A549 (cell line): Measurements from ENCODE around the gene DPH5.

Source experiments
- CBX8 ChIP-seq: fragments of 200-600 bp; sonication (generic); IDR thresholded peaks from 2 replicates; pipeline ENCODE4 v1.6.1; 2016
- CHD2 ChIP-seq: fragments of 150-350 bp; IDR thresholded peaks from 2 replicates; pipeline ENCODE4 v1.6.1; 2014; ENCODE audit warnings: low read length; ENCODE audit not compliant: partially characterized antibody
- EP300 ChIP-seq, 2 experiments: fragments of >200 bp; sonication (Bioruptor Twin); formaldehyde crosslinking; IDR thresholded peaks; 2 replicates in 1 of 2; 3 replicates in 1 of 2; pipeline ENCODE4 v1.6.1; 2016 to 2017
- NFE2L2 ChIP-seq: fragments of 150-350 bp; conservative IDR thresholded peaks from 2 replicates; pipeline ENCODE4 v1.6.1; 2014; ENCODE audit warnings: low read length
- TF ChIP-seq, protein P1 (sequence below): fragments of >200 bp; sonication (Bioruptor Twin); formaldehyde crosslinking; IDR thresholded peaks from 3 replicates; pipeline ENCODE4 v1.5.1; 2016
- TF ChIP-seq, protein P2 (sequence below): fragments of 450-650 bp; IDR thresholded peaks from 2 replicates; pipeline ENCODE4 v1.6.1; 2014; ENCODE audit warnings: antibody characterized with exemption

DNA sequence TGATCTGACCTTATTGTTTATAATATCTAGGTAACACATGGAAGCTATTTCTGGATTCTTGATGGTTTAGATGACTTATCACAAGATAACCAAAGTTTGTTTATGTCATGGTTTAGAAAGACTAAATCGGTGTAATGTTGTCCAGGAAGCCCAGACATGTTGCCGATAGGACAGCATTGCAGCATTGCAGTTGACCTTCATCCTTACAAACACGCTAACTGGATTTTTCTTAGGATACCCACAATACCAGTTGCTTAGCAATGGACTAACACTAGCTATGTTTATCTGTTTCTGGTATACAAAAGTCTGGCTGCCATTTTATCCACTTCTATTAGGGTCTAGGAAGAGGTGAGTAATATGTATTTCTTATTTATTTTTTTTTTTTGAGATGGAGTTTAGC, 11.7 kb upstream of the DPH5 start:
- TF ChIP-seq, protein P1, sequence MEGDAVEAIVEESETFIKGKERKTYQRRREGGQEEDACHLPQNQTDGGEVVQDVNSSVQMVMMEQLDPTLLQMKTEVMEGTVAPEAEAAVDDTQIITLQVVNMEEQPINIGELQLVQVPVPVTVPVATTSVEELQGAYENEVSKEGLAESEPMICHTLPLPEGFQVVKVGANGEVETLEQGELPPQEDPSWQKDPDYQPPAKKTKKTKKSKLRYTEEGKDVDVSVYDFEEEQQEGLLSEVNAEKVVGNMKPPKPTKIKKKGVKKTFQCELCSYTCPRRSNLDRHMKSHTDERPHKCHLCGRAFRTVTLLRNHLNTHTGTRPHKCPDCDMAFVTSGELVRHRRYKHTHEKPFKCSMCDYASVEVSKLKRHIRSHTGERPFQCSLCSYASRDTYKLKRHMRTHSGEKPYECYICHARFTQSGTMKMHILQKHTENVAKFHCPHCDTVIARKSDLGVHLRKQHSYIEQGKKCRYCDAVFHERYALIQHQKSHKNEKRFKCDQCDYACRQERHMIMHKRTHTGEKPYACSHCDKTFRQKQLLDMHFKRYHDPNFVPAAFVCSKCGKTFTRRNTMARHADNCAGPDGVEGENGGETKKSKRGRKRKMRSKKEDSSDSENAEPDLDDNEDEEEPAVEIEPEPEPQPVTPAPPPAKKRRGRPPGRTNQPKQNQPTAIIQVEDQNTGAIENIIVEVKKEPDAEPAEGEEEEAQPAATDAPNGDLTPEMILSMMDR: no peak
- TF ChIP-seq CHD2 (no peak), EP300 (IDR thresholded peaks at IDR 0.05) (no peak), CBX8 (no peak), NFE2L2 (no peak)
- TF ChIP-seq, protein P2, sequence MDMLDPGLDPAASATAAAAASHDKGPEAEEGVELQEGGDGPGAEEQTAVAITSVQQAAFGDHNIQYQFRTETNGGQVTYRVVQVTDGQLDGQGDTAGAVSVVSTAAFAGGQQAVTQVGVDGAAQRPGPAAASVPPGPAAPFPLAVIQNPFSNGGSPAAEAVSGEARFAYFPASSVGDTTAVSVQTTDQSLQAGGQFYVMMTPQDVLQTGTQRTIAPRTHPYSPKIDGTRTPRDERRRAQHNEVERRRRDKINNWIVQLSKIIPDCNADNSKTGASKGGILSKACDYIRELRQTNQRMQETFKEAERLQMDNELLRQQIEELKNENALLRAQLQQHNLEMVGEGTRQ: no peak
